Measurements from ENCODE around the gene HOXA10. TPM values are rescaled to one million over a fixed set of nuclear protein-coding genes. Genes with fewer than 3 reads are reported as not detected.

HOXA10 gene
- total RNA-seq, 1 experiment from 2014 or later, result not detected

GRCh38 chr7:27185854-27186667, 11.9 kb upstream of the HOXA10 start:
- Histone ChIP-seq H2BK120ac (ENCODE audit: low read depth, low read length, poor library complexity, severe bottlenecking) (no peak overlapping the region), H2BK5ac (ENCODE audit: insufficient read length, low read length) (no peak overlapping the region), H3K4ac (ENCODE audit: low read depth, low read length) (no peak overlapping the region), H3K79me1 (ENCODE audit: insufficient read depth, low read depth, low read length, poor library complexity, severe bottlenecking) (no peaks in the 10 kb centered on the region), H3K4me2 (ENCODE audit: insufficient read depth, insufficient read length, low read length) (no peak overlapping the region), H4K5ac (ENCODE audit: insufficient read length, low read depth, low read length) (no peak overlapping the region), H3K23me2 (ENCODE audit: insufficient read length, low read depth, low read length, poor library complexity, severe bottlenecking) (no peaks in the 10 kb centered on the region), H4K8ac (replicated peaks; ENCODE audit: insufficient read length, low read depth, low read length) (no peak overlapping the region), H3K27ac (ENCODE audit: insufficient read length, low read depth, low read length) (no peak overlapping the region), H2BK15ac (ENCODE audit: low read depth, low read length) (no peak overlapping the region), H3K23ac (ENCODE audit: insufficient read length, low read depth, low read length) (no peak overlapping the region), H3K79me2 (ENCODE audit: insufficient read depth, low read length) (no peaks in the 10 kb centered on the region), H3K9ac (ENCODE audit: extremely low read depth, insufficient read length, low read length) (no peak overlapping the region), H2AK5ac (ENCODE audit: insufficient read length, low read length) (no peak overlapping the region), H4K91ac (ENCODE audit: insufficient read length, low read depth, low read length) (no peak overlapping the region), H3K4me1 (ENCODE audit: insufficient read depth, low read length) (no peaks in the 10 kb centered on the region), H2BK20ac (ENCODE audit: low read depth, low read length, poor library complexity, severe bottlenecking) (no peak overlapping the region), H4K20me1 (ENCODE audit: control insufficient read depth, insufficient read depth, insufficient read length) (no peaks in the 10 kb centered on the region), H3K27me3 (ENCODE audit: insufficient read depth, low read length) (peaks cover 97% of the 10 kb centered on the region), H2BK12ac (ENCODE audit: insufficient read length, low read depth, low read length) (no peak overlapping the region), H2AFZ (ENCODE audit: low read length) (no peak overlapping the region), H3K56ac (ENCODE audit: insufficient read length, low read depth, low read length) (no peak overlapping the region), H3T11ph (ENCODE audit: low read length) (no peak overlapping the region), H3K9me3 (ENCODE audit: control insufficient read depth, low read depth, low read length) (no peaks in the 10 kb centered on the region), H3K18ac (ENCODE audit: insufficient read length, low read depth, low read length) (no peak overlapping the region), H3K14ac (ENCODE audit: insufficient read depth, low read length) (no peak overlapping the region)
- WGBS (ENCODE audit: extremely low coverage, insufficient read length, low lambda C conversion rate), result no CpG with 5 or more reads among the region's 24 CpGs
- TF ChIP-seq CTCF (conservative IDR thresholded peaks at IDR 0.05), result no peak
- peak; percentile 35 for DNase-seq
- H3K4me1 Mint-ChIP-seq, result peaks cover 17 to 44% of the 10 kb centered on the region in 2 experiments
- peaks cover 0 to 18% of the 10 kb centered on the region in 2 experiments; a peak in 3 of 5 replicates for H3K9me3 Mint-ChIP-seq
- peaks cover 100% of the 10 kb centered on the region for H3K27me3 Mint-ChIP-seq (ENCODE audit: low read depth)
- peak overlapping the region in 1 of 2 experiments; percentile 65; a peak in 3 of 5 replicates for H3K4me3 Mint-ChIP-seq
- H3K36me3 Mint-ChIP-seq (ENCODE audit: insufficient read depth in 1 of 3, low read depth in 3 of 3), result peaks cover 0 to 2% (median 0%) of the 10 kb centered on the region in 3 experiments; a peak in 3 of 7 replicates
- peak overlapping the region in 1 of 3 experiments; percentile 32; a peak in 2 of 7 replicates for H3K27ac Mint-ChIP-seq
